HepG2 (cell line): Measurements from ENCODE around the gene TTC28.

Experiments
- MXD4 ChIP-seq: IDR thresholded peaks from 2 replicates; pipeline ENCODE4 v1.6.1; 2016; ENCODE audit warnings: mild to moderate bottlenecking, missing biosample characterization, missing genetic modification reagents
- TAF1 ChIP-seq: sonication (generic); formaldehyde crosslinking; IDR thresholded peaks from 2 replicates; pipeline ENCODE4 v1.4.0; 2020; ENCODE audit warnings: missing genetic modification reagents
- TF ChIP-seq, protein P1 (sequence below): sonication (generic); formaldehyde crosslinking; IDR thresholded peaks from 2 replicates; pipeline ENCODE4 v1.5.0; 2020; ENCODE audit warnings: mild to moderate bottlenecking, missing genetic modification reagents, moderate library complexity

DNA sequence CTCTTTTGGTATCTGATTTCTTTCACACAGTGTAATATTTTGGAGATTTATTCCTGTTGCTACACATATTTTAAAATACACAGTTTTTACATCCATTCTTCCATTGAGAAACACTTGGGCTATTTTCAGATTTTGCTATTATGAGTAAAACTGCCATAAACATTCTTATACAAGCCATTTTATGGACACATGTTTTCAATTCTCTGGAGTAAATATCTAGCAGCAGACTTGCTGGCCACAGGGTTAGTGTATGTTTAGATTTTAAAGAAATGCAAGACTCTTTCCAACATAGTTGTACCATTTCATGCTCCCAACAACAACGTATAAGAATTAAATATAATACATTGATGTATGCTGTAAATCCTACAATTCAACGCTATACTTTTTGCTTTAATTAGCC, 399.8 kb downstream of the TTC28 start:
- TF ChIP-seq, protein P1, sequence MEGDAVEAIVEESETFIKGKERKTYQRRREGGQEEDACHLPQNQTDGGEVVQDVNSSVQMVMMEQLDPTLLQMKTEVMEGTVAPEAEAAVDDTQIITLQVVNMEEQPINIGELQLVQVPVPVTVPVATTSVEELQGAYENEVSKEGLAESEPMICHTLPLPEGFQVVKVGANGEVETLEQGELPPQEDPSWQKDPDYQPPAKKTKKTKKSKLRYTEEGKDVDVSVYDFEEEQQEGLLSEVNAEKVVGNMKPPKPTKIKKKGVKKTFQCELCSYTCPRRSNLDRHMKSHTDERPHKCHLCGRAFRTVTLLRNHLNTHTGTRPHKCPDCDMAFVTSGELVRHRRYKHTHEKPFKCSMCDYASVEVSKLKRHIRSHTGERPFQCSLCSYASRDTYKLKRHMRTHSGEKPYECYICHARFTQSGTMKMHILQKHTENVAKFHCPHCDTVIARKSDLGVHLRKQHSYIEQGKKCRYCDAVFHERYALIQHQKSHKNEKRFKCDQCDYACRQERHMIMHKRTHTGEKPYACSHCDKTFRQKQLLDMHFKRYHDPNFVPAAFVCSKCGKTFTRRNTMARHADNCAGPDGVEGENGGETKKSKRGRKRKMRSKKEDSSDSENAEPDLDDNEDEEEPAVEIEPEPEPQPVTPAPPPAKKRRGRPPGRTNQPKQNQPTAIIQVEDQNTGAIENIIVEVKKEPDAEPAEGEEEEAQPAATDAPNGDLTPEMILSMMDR, result no peak
- no peak for TF ChIP-seq TAF1 (CRISPR knock-in tag)
- TF ChIP-seq MXD4, result no peak
